M059J (cell line): Measurements from ENCODE around the gene NOP58. TPM values are rescaled to one million over a fixed set of nuclear protein-coding genes. Genes with fewer than 3 reads are reported as not detected.
"Not testable (repeated sequence)": the region's sequence is repeated elsewhere in the genome, so short reads cannot be mapped to it uniquely, and the experiment has no call there.

Experiments used
- DNase-seq: peaks from one replicate; pipeline ENCODE4 v3.0.0-alpha.2; 2012; ENCODE audit warnings: low read depth
- total RNA-seq: library from RNA; depleted of rRNA; stranded (reverse); fragments of >200 nt; shearing (Covaris generic); gene quantifications from 2 replicates; pipeline ENCODE4 v1.2.3, GENCODE V29; 2014; rRNA removed

Gene NOP58
- total RNA-seq, result 57.0 and 90.4 TPM in 2 replicates

- DNase-seq, result peak; percentile 96
Measured at GRCh38 chr2:202265467-202266277, at the start of gene NOP58. Gene NOP58, plus strand, starts transcription at chr2:202265763. Its CDS starts 179 bp downstream, at chr2:202265942.

GRCh38 chr2:202221873-202222272 is 43.7 kb upstream of the NOP58 start:
- DNase-seq, result peak; percentile 36

- peak; percentile 63 for DNase-seq
Measured at GRCh38 chr2:202237787-202238233, 27.8 kb upstream of the NOP58 start.

GRCh38 chr2:202238234-202239197 is 27.0 kb upstream of the NOP58 start, which contains the start of gene SUMO1:
Gene SUMO1, minus strand, starts transcription at chr2:202238597. Its CDS starts 146 bp downstream, at chr2:202238451.
- DNase-seq, result peak; percentile 91

GRCh38 chr2:202247710-202248109 is 17.9 kb upstream of the NOP58 start:
- not testable (repeated sequence) for DNase-seq

GRCh38 chr2:202249521-202250253 is 15.9 kb upstream of the NOP58 start:
- peak; percentile 73 for DNase-seq

GRCh38 chr2:202251494-202251893 is 14.1 kb upstream of the NOP58 start:
- peak; percentile 15 for DNase-seq

- peak; percentile 56 for DNase-seq
Measured at GRCh38 chr2:202261531-202261930, 4.0 kb upstream of the NOP58 start.

- peak; percentile 16 for DNase-seq
Measured at GRCh38 chr2:202267495-202267894, 1.9 kb downstream of the NOP58 start.

- DNase-seq, result no peak
Measured at GRCh38 chr2:202269585-202269984, 4.0 kb downstream of the NOP58 start.

GRCh38 chr2:202270487-202270886 is 4.9 kb downstream of the NOP58 start:
- no peak for DNase-seq

- peak; percentile 75 for DNase-seq
Measured at GRCh38 chr2:202276078-202276720, 10.6 kb downstream of the NOP58 start.

GRCh38 chr2:202278036-202278760 is 12.6 kb downstream of the NOP58 start:
- peak; percentile 76 for DNase-seq

GRCh38 chr2:202278944-202279343 is 13.4 kb downstream of the NOP58 start:
- DNase-seq, result peak; percentile 51

GRCh38 chr2:202286595-202286994 is 21.0 kb downstream of the NOP58 start:
- no peak for DNase-seq

GRCh38 chr2:202289394-202290204 is 24.0 kb downstream of the NOP58 start:
- DNase-seq, result no peak

- DNase-seq, result no peak
Measured at GRCh38 chr2:202290316-202290715, 24.8 kb downstream of the NOP58 start.

GRCh38 chr2:202290970-202291369 is 25.4 kb downstream of the NOP58 start:
- no peak for DNase-seq

GRCh38 chr2:202299712-202300111 is 34.1 kb downstream of the NOP58 start:
- no peak for DNase-seq
